Stimulated activated CD4-positive, alpha-beta T cell treated with anti-CD3 and anti-CD28 coated beads, Interleukin-1b, Interleukin-23, amount 100 ng/mL, for 48 hours (primary cell): ENCODE data around the gene FARP1.

Experiments used
- DNase-seq: peaks from one replicate; pipeline ENCODE4 v3.0.0-alpha.2; 2020

The FARP1 gene

GRCh38 chr13:98313023-98313921 is 170.4 kb downstream of the FARP1 start:
- DNase-seq, result no peak

GRCh38 chr13:98313922-98314292 is 171.0 kb downstream of the FARP1 start:
- DNase-seq, result no peak

- no peak for DNase-seq
These were observed 172.6 kb downstream of the FARP1 start for GRCh38 chr13:98315466-98315865.

GRCh38 chr13:98315902-98316301 is 173.0 kb downstream of the FARP1 start:
- no peak for DNase-seq

GRCh38 chr13:98317573-98318171 is 174.8 kb downstream of the FARP1 start:
- no peak for DNase-seq

GRCh38 chr13:98318263-98318878 is 175.5 kb downstream of the FARP1 start:
- DNase-seq, result no peak

GRCh38 chr13:98320561-98321105 is 177.7 kb downstream of the FARP1 start:
- DNase-seq, result no peak

- DNase-seq, result no peak
These were observed 178.5 kb downstream of the FARP1 start for GRCh38 chr13:98321395-98321794.

GRCh38 chr13:98322091-98322718 is 179.3 kb downstream of the FARP1 start:
- DNase-seq, result no peak

GRCh38 chr13:98324105-98324504 is 181.2 kb downstream of the FARP1 start:
- no peak for DNase-seq

GRCh38 chr13:98325724-98326123 is 182.8 kb downstream of the FARP1 start:
- no peak for DNase-seq

GRCh38 chr13:98326291-98326690 is 183.4 kb downstream of the FARP1 start:
- DNase-seq, result no peak

- DNase-seq, result no peak
These were observed 184.7 kb downstream of the FARP1 start for GRCh38 chr13:98327371-98328270.

GRCh38 chr13:98328511-98328910 is 185.6 kb downstream of the FARP1 start:
- DNase-seq, result no peak

- no peak for DNase-seq
These were observed 189.3 kb downstream of the FARP1 start for GRCh38 chr13:98332222-98332621.

- DNase-seq, result no peak
These were observed 189.8 kb downstream of the FARP1 start for GRCh38 chr13:98332691-98333090.

GRCh38 chr13:98333486-98333885 is 190.6 kb downstream of the FARP1 start:
- DNase-seq, result no peak

GRCh38 chr13:98334620-98335205 is 191.8 kb downstream of the FARP1 start:
- no peak for DNase-seq

GRCh38 chr13:98335721-98336120 is 192.8 kb downstream of the FARP1 start:
- no peak for DNase-seq

- no peak for DNase-seq
These were observed 195.4 kb downstream of the FARP1 start for GRCh38 chr13:98338310-98338709.

GRCh38 chr13:98339684-98340425 is 197.0 kb downstream of the FARP1 start:
- no peak for DNase-seq
